GM18508 (cell line): Measurements from ENCODE around the gene ZPBP2.
"Not testable (repeated sequence)": the region's sequence is repeated elsewhere in the genome, so short reads cannot be mapped to it uniquely, and the experiment has no call there.

ENCODE experiments used
- ATAC-seq: cut with Tn5 transposase; IDR thresholded peaks from one replicate; pipeline ENCODE4 v1.9.1; 2021; ENCODE audit warnings: moderate number of reproducible peaks; ENCODE audit not compliant: insufficient read depth, unreplicated experiment

ZPBP2 gene

GRCh38 chr17:39867880-39868553 lies at the start of gene ZPBP2:
Gene ZPBP2, plus strand, starts transcription at chr17:39868202. Its CDS starts 153 bp downstream, at chr17:39868355.
- no peak for ATAC-seq

GRCh38 chr17:39818358-39819000 lies 49.5 kb upstream of the ZPBP2 start:
- ATAC-seq = no peak

GRCh38 chr17:39820541-39820940 lies 47.5 kb upstream of the ZPBP2 start:
- ATAC-seq = no peak

- no peak for ATAC-seq
These were observed 47.0 kb upstream of the ZPBP2 start for GRCh38 chr17:39820987-39821386.

GRCh38 chr17:39822051-39822451 lies 46.0 kb upstream of the ZPBP2 start:
- no peak for ATAC-seq

- no peak for ATAC-seq
These were observed 44.5 kb upstream of the ZPBP2 start for GRCh38 chr17:39823407-39824054.

- no peak for ATAC-seq
These were observed 41.7 kb upstream of the ZPBP2 start for GRCh38 chr17:39826334-39826733.

GRCh38 chr17:39828443-39828842 lies 39.6 kb upstream of the ZPBP2 start:
- ATAC-seq = no peak

GRCh38 chr17:39831588-39831987 lies 36.4 kb upstream of the ZPBP2 start:
- no peak for ATAC-seq

GRCh38 chr17:39834017-39834416 lies 34.0 kb upstream of the ZPBP2 start:
- no peak for ATAC-seq

GRCh38 chr17:39835038-39835786 lies 32.8 kb upstream of the ZPBP2 start:
- no peak for ATAC-seq

- no peak for ATAC-seq
These were observed 31.9 kb upstream of the ZPBP2 start for GRCh38 chr17:39836117-39836516.

GRCh38 chr17:39838057-39838456 lies 29.9 kb upstream of the ZPBP2 start:
- no peak for ATAC-seq

- ATAC-seq = no peak
These were observed 29.2 kb upstream of the ZPBP2 start for GRCh38 chr17:39838784-39839183.

- ATAC-seq = no peak
These were observed 26.8 kb upstream of the ZPBP2 start for GRCh38 chr17:39841134-39841683.

- no peak for ATAC-seq
These were observed 22.8 kb upstream of the ZPBP2 start for GRCh38 chr17:39845052-39845846.

GRCh38 chr17:39846205-39846604 lies 21.8 kb upstream of the ZPBP2 start:
- ATAC-seq = no peak

- ATAC-seq = no peak
These were observed 19.4 kb upstream of the ZPBP2 start for GRCh38 chr17:39848600-39848999.

- not testable (repeated sequence) for ATAC-seq
These were observed 17.8 kb upstream of the ZPBP2 start for GRCh38 chr17:39850186-39850585.

- ATAC-seq = no peak
These were observed 15.8 kb upstream of the ZPBP2 start for GRCh38 chr17:39852239-39852638.
